HAP-1 (cell line): ENCODE measurements around the gene TMED7.

Experiments
- DNase-seq, 2 experiments: peaks; one replicate each; pipeline ENCODE4 v3.0.0-alpha.2; 2016 to 2020; ENCODE audit warnings: low spot score in 2 of 2
- H3K27me3 ChIP-seq: fragments of 250-450 bp; sonication (Bioruptor Pico); 2 replicates; pipeline ENCODE4 v1.5.1; 2020; ENCODE audit warnings: low read depth, mild to moderate bottlenecking, moderate library complexity
- H3K36me3 ChIP-seq: fragments of 250-450 bp; sonication (Bioruptor Pico); replicated peaks from 2 replicates; pipeline ENCODE4 v1.5.1; 2020; ENCODE audit warnings: mild to moderate bottlenecking
- H3K4me1 ChIP-seq: fragments of 250-450 bp; sonication (Bioruptor Pico); 2 replicates; pipeline ENCODE4 v1.5.1; 2020; ENCODE audit warnings: mild to moderate bottlenecking
- H3K4me3 ChIP-seq: fragments of 250-450 bp; sonication (Bioruptor Pico); 2 replicates; pipeline ENCODE4 v1.5.1; 2020; ENCODE audit warnings: mild to moderate bottlenecking, moderate library complexity
- H3K9me3 ChIP-seq: fragments of 250-450 bp; sonication (Bioruptor Pico); 2 replicates; pipeline ENCODE4 v1.5.1; 2020; ENCODE audit warnings: mild to moderate bottlenecking, moderate library complexity
- in situ Hi-C: fragments of 300-500 bp; cut with MboI; formaldehyde crosslinking; loops from 3 replicates; pipeline ENCODE4 v1.14.3; 2020; ENCODE audit warnings: low sequenced_read_pairs, inconsistent platforms, mixed read lengths

TMED7 gene

DNA sequence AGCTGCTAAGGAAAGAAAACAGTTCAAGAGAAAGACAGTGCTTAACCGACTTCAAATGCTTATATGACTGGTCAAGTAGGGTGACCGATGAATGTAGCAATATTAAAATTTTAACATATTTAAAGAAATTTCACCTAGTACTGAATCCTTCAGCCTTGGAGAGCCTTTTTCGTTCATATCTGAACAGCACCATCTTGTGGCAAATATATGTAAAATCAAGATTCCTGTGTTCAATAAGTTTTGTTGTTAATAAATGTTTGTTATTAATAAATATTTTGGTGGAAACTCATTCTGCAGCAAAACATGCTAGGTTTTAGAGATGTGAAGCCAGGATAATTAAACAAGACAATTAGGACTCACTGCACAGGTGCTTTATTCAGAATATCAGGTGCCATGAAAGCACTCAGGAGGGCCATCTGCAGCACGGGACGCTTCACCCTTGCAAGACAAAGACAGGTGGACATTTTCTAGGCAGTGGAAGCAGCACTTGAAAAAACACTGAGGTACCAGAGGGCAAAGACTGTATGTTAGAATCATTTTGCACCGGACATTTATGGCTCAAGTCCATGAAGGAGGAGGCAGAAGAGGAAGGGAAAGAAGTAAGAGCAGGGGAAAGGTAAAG, 39.2 kb downstream of the TMED7 start:
- no peaks in the 10 kb centered on the region for H3K4me1 ChIP-seq
- no peaks in the 10 kb centered on the region for H3K36me3 ChIP-seq
- H3K27me3 ChIP-seq, result no peaks in the 10 kb centered on the region
- H3K4me3 ChIP-seq, result no peak overlapping the region
- no peaks in the 10 kb centered on the region for H3K9me3 ChIP-seq
- in situ Hi-C loops, result no loop called here
- peak in 1 of 2 experiments; percentile 52 for DNase-seq

DNA sequence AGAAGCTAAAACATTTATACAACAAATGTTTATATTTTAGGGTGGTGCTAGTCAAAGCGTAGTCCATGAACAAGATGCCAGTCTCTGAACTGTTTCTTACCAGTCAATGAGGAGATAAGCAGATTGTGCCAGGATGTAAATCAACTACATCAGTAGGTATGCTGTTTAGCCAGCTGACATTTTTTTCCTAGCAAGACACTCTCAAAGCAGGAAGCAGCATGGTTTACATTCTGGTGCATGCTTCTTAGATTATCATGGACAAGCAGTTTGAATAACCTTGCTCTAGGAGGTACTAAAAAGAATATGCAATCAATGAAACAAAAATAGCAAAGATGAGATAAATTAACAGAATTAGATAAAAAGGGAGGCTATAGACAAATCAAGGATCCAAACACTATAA, 40.6 kb downstream of the TMED7 start:
- Histone ChIP-seq H3K4me3 (no peak overlapping the region), H3K27me3 (peaks cover 2% of the 10 kb centered on the region; the same call in 1 of the 2 replicates), H3K4me1 (no peaks in the 10 kb centered on the region), H3K9me3 (no peaks in the 10 kb centered on the region), H3K36me3 (no peaks in the 10 kb centered on the region)
- no peak for DNase-seq
- in situ Hi-C loops, result no loop called here

- Histone ChIP-seq H3K4me1 (no peaks in the 10 kb centered on the region), H3K9me3 (no peaks in the 10 kb centered on the region), H3K27me3 (peaks cover 2% of the 10 kb centered on the region; the same call in 1 of the 2 replicates), H3K4me3 (no peak overlapping the region), H3K36me3 (no peaks in the 10 kb centered on the region)
- in situ Hi-C loops, result no loop called here
- DNase-seq, result no peak
These were observed 41.3 kb downstream of the TMED7 start for GRCh38 chr5:115584501-115584900.

GRCh38 chr5:115583474-115583873, 42.4 kb downstream of the TMED7 start:
- DNase-seq, result no peak
- Histone ChIP-seq H3K36me3 (no peaks in the 10 kb centered on the region), H3K27me3 (peaks cover 2% of the 10 kb centered on the region; the same call in 1 of the 2 replicates), H3K4me3 (no peak overlapping the region), H3K4me1 (no peaks in the 10 kb centered on the region), H3K9me3 (no peaks in the 10 kb centered on the region)
- in situ Hi-C loops, result no loop called here

- H3K27me3 ChIP-seq, result peaks cover 2% of the 10 kb centered on the region
- H3K36me3 ChIP-seq, result no peaks in the 10 kb centered on the region
- no peaks in the 10 kb centered on the region for H3K9me3 ChIP-seq
- no peaks in the 10 kb centered on the region for H3K4me1 ChIP-seq
- H3K4me3 ChIP-seq, result no peak overlapping the region
- DNase-seq, result no peak
- in situ Hi-C loops, result no loop called here
These were observed 44.9 kb downstream of the TMED7 start for GRCh38 chr5:115580941-115581340.

DNA sequence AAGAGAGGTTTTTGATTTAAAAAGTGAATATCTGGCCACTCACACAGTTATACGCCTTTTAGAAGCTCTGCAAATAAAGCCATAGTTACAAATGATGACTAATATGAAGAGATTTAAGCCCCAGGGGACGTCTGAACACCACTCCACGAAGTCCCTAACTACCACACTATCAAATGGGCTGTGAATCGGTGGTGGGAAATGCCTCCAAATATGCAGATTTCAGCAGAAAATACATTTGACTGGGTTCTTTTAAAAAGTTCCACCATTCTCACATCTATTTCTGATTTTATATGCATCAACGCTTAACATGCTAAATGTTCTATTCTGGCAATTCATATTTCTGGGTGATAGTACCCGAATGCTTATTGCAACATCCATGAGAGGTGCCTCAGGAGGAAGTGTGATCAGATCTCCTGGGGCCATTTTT, 46.1 kb downstream of the TMED7 start:
- H3K27me3 ChIP-seq, result peaks cover 2% of the 10 kb centered on the region
- no peaks in the 10 kb centered on the region for H3K9me3 ChIP-seq
- in situ Hi-C loops, result loop anchor here (5.0 kb wide), 1 partner anchor 267 kb away; no protein-coding TSS in a partner anchor
- DNase-seq, result no peak
- H3K36me3 ChIP-seq, result no peaks in the 10 kb centered on the region
- H3K4me3 ChIP-seq, result no peak overlapping the region
- no peaks in the 10 kb centered on the region for H3K4me1 ChIP-seq

GRCh38 chr5:115579216-115579615, 46.6 kb downstream of the TMED7 start:
- H3K9me3 ChIP-seq, result no peaks in the 10 kb centered on the region
- in situ Hi-C loops, result loop anchor here (5.0 kb wide), 1 partner anchor 267 kb away; no protein-coding TSS in a partner anchor
- DNase-seq, result no peak
- H3K36me3 ChIP-seq, result no peaks in the 10 kb centered on the region
- H3K27me3 ChIP-seq, result peaks cover 2% of the 10 kb centered on the region
- no peak overlapping the region for H3K4me3 ChIP-seq
- no peaks in the 10 kb centered on the region for H3K4me1 ChIP-seq

DNA sequence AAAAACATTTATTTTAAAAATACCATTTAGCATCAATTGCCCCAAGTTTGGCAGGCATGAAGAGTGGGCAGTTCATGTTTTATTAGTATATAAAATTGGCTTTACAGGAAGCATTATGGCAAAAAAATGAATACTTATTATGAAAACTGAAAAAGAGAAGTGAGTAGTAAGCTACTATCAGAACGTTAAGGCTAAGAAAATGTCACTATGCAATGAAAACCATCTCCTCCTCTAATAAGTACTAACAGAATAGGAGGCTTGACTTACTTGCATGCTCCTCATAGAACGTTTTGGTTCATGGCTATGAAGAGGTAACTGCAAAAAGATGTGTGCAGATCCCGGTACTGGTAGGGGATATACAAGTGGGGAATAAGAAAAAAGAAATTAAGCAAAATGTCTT, 47.2 kb downstream of the TMED7 start:
- no peak for DNase-seq
- Histone ChIP-seq H3K27me3 (peaks cover 2% of the 10 kb centered on the region), H3K4me3 (no peak overlapping the region), H3K4me1 (no peaks in the 10 kb centered on the region), H3K9me3 (no peaks in the 10 kb centered on the region), H3K36me3 (no peaks in the 10 kb centered on the region)
- in situ Hi-C loops, result loop anchor here (5.0 kb wide), 1 partner anchor 266 kb away; no protein-coding TSS in a partner anchor

GRCh38 chr5:115577741-115578140, 48.1 kb downstream of the TMED7 start:
- Histone ChIP-seq H3K27me3 (peaks cover 2% of the 10 kb centered on the region), H3K36me3 (no peaks in the 10 kb centered on the region), H3K4me1 (no peaks in the 10 kb centered on the region), H3K4me3 (no peak overlapping the region), H3K9me3 (no peaks in the 10 kb centered on the region)
- DNase-seq, result no peak
- in situ Hi-C loops, result loop anchor here (5.0 kb wide), 1 partner anchor 265 kb away; no protein-coding TSS in a partner anchor

DNA sequence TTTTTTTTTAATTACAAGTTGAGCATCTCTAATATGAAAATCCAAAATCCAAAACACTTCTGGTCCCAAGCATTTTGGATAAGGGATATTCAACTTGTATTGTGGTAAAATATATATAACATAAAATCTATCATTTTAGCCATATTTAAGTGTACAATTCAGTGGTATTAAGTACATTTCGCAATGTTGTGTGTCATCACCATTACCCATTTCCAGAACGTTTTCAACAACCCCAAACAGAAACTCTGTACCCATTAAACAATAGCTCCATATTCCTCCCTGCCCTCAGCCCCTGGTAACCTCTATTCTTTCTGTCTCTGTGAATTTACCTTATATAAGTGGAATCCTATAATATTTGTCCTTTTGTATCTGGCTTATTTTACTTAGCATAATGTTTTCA, 48.5 kb downstream of the TMED7 start:
- Histone ChIP-seq H3K4me3 (no peak overlapping the region), H3K36me3 (no peaks in the 10 kb centered on the region), H3K4me1 (no peaks in the 10 kb centered on the region), H3K27me3 (peaks cover 2% of the 10 kb centered on the region), H3K9me3 (no peaks in the 10 kb centered on the region)
- DNase-seq, result no peak
- in situ Hi-C loops, result loop anchor here (5.0 kb wide), 1 partner anchor 265 kb away; no protein-coding TSS in a partner anchor

- Histone ChIP-seq H3K9me3 (no peaks in the 10 kb centered on the region), H3K36me3 (no peaks in the 10 kb centered on the region), H3K4me1 (peaks cover 6% of the 10 kb centered on the region), H3K27me3 (no peaks in the 10 kb centered on the region; the same call in none of the 2 replicates), H3K4me3 (no peak overlapping the region)
- DNase-seq, result no peak
- in situ Hi-C loops, result loop anchor here (5.0 kb wide), 1 partner anchor 263 kb away; no protein-coding TSS in a partner anchor
These were observed 50.4 kb downstream of the TMED7 start for GRCh38 chr5:115575167-115576070.

- in situ Hi-C loops, result no loop called here
- no peaks in the 10 kb centered on the region; the same call in 1 of the 2 replicates for H3K27me3 ChIP-seq
- no peak overlapping the region for H3K4me3 ChIP-seq
- no peaks in the 10 kb centered on the region for H3K36me3 ChIP-seq
- no peak for DNase-seq
- peaks cover 6% of the 10 kb centered on the region for H3K4me1 ChIP-seq
- no peaks in the 10 kb centered on the region for H3K9me3 ChIP-seq
These were observed 52.7 kb downstream of the TMED7 start for GRCh38 chr5:115573133-115573532.

DNA sequence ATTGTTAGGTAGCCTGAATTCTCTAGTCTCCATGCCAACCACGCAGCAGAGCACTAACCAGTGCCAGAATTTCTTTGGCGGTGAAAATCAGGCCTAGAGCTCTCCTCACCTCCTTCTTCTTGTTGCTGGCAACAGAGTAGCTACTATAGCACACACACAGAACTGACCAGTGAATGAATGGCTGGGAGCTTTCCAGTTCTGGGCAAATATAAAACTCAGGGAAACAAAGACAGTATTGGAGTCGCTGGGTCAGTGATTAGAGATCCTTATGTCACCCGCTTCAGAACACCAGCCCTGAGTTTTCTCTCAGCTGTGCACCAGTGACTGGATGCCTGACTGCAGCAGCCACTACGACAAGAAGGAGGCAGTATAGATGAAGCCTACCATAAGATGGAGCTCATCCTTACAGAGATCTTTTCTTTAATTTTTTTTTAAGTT, 54.4 kb downstream of the TMED7 start:
- no peak overlapping the region for H3K4me3 ChIP-seq
- in situ Hi-C loops, result no loop called here
- DNase-seq, result peak; percentile 41 to 47
- H3K4me1 ChIP-seq, result peaks cover 6% of the 10 kb centered on the region
- H3K36me3 ChIP-seq, result no peaks in the 10 kb centered on the region
- H3K27me3 ChIP-seq, result no peaks in the 10 kb centered on the region; the same call in 1 of the 2 replicates
- H3K9me3 ChIP-seq, result no peaks in the 10 kb centered on the region

DNA sequence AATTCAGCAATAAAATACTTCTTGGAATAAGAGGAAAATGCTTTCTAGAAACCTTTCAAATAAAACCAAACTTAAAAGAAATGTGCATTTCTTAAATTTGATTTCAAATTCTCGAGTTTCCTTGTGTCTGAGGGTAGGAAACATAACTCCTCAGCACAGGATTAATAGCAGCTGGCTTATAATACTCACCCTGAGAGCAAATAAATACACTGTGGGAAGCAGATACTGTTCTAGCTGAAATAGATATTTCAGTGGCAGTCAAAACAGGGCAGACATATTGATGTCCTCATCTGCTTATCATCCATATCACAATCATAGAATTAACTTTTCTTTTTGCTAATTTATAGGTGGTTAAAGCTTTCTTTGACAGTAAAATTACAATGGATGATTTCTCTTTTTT, 57.2 kb downstream of the TMED7 start:
- in situ Hi-C loops, result no loop called here
- H3K27me3 ChIP-seq, result no peaks in the 10 kb centered on the region
- H3K4me3 ChIP-seq, result no peak overlapping the region
- H3K9me3 ChIP-seq, result no peaks in the 10 kb centered on the region
- H3K36me3 ChIP-seq, result no peaks in the 10 kb centered on the region
- no peak for DNase-seq
- peaks cover 6% of the 10 kb centered on the region for H3K4me1 ChIP-seq
